H9 (cell line): ENCODE results near the gene SLC16A11. TPM values are rescaled to one million over a fixed set of nuclear protein-coding genes. Genes with fewer than 3 reads are reported as not detected.

Source experiments
- DNase-seq: peaks from one replicate; pipeline ENCODE4 v3.0.0-alpha.2; 2017
- H2AFZ ChIP-seq: one replicate; pipeline ENCODE4 v1.6.1; 2013; ENCODE audit warnings: mild to moderate bottlenecking, low read length, control low read depth, moderate library complexity
- H2AK5ac ChIP-seq: 2 replicates; pipeline ENCODE4 v1.6.1; 2013; ENCODE audit warnings: low read length, control low read depth, mixed read lengths; ENCODE audit not compliant: insufficient read length
- H2BK120ac ChIP-seq: one replicate; pipeline ENCODE4 v1.6.1; 2013; ENCODE audit warnings: low read depth, mild to moderate bottlenecking, low read length, control low read depth, inconsistent platforms; ENCODE audit not compliant: poor library complexity, severe bottlenecking
- H2BK12ac ChIP-seq: 2 replicates; pipeline ENCODE4 v1.6.1; 2013; ENCODE audit warnings: low read length, control low read depth, mixed read lengths, low read depth; ENCODE audit not compliant: insufficient read length
- H2BK15ac ChIP-seq: 2 replicates; pipeline ENCODE4 v1.6.1; 2013; ENCODE audit warnings: low read depth, low read length, control low read depth
- H2BK20ac ChIP-seq: one replicate; pipeline ENCODE4 v1.6.1; 2013; ENCODE audit warnings: low read depth, mild to moderate bottlenecking, low read length, control low read depth, inconsistent platforms; ENCODE audit not compliant: poor library complexity, severe bottlenecking
- H2BK5ac ChIP-seq: 2 replicates; pipeline ENCODE4 v1.6.1; 2013; ENCODE audit warnings: low read length, control low read depth, mixed read lengths; ENCODE audit not compliant: insufficient read length
- H3K14ac ChIP-seq: 2 replicates; pipeline ENCODE4 v1.6.1; 2013; ENCODE audit warnings: low read length, control low read depth; ENCODE audit not compliant: insufficient read depth
- H3K18ac ChIP-seq: 2 replicates; pipeline ENCODE4 v1.6.1; 2013; ENCODE audit warnings: low read depth, mild to moderate bottlenecking, mixed read lengths, low read length, control low read depth; ENCODE audit not compliant: insufficient read length
- H3K23ac ChIP-seq: 2 replicates; pipeline ENCODE4 v1.6.1; 2013; ENCODE audit warnings: low read length, control low read depth, mixed read lengths, low read depth; ENCODE audit not compliant: insufficient read length
- H3K23me2 ChIP-seq: 2 replicates; pipeline ENCODE4 v1.6.1; 2013; ENCODE audit warnings: low read depth, mild to moderate bottlenecking, mixed read lengths, low read length, control low read depth; ENCODE audit not compliant: insufficient read length, poor library complexity, severe bottlenecking
- H3K27ac ChIP-seq: 2 replicates; pipeline ENCODE4 v1.5.1; 2013; ENCODE audit warnings: low read length, control low read depth, mixed read lengths, low read depth; ENCODE audit not compliant: insufficient read length
- H3K27me3 ChIP-seq: 2 replicates; pipeline ENCODE4 v1.6.1; 2013; ENCODE audit warnings: low read length, control low read depth, inconsistent platforms; ENCODE audit not compliant: insufficient read depth
- H3K4ac ChIP-seq: 2 replicates; pipeline ENCODE4 v1.6.1; 2013; ENCODE audit warnings: low read depth, mild to moderate bottlenecking, control low read depth, inconsistent platforms, low read length, moderate library complexity
- H3K4me1 ChIP-seq: 2 replicates; pipeline ENCODE4 v1.6.1; 2013; ENCODE audit warnings: low read length, control low read depth, inconsistent platforms; ENCODE audit not compliant: insufficient read depth
- H3K4me2 ChIP-seq: 2 replicates; pipeline ENCODE4 v1.6.1; 2013; ENCODE audit warnings: low read length, control low read depth, mixed read lengths; ENCODE audit not compliant: insufficient read length, insufficient read depth
- H3K56ac ChIP-seq: 2 replicates; pipeline ENCODE4 v1.6.1; 2013; ENCODE audit warnings: low read depth, mild to moderate bottlenecking, mixed read lengths, low read length, control low read depth; ENCODE audit not compliant: insufficient read length
- H3K79me1 ChIP-seq: 2 replicates; pipeline ENCODE4 v1.6.1; 2013; ENCODE audit warnings: low read depth, mild to moderate bottlenecking, moderate library complexity, low read length, control low read depth, inconsistent platforms; ENCODE audit not compliant: insufficient read depth, poor library complexity, severe bottlenecking
- H3K79me2 ChIP-seq: 2 replicates; pipeline ENCODE4 v1.6.1; 2013; ENCODE audit warnings: low read length, control low read depth, inconsistent platforms; ENCODE audit not compliant: insufficient read depth
- H3K9ac ChIP-seq: 2 replicates; pipeline ENCODE4 v1.6.1; 2013; ENCODE audit warnings: low read length, control low read depth, mixed read lengths; ENCODE audit not compliant: insufficient read length; ENCODE audit errors: extremely low read depth
- H3K9me3 ChIP-seq: one replicate; pipeline ENCODE4 v1.6.1; 2013; ENCODE audit warnings: low read depth, low read length, inconsistent platforms; ENCODE audit not compliant: control insufficient read depth
- H3T11ph ChIP-seq: one replicate; pipeline ENCODE4 v1.6.1; 2013; ENCODE audit warnings: mild to moderate bottlenecking, low read length, control low read depth, inconsistent platforms
- H4K20me1 ChIP-seq: one replicate; pipeline ENCODE4 v1.6.1; 2013; ENCODE audit not compliant: control insufficient read depth, insufficient read length, insufficient read depth
- H4K5ac ChIP-seq: 2 replicates; pipeline ENCODE4 v1.6.1; 2013; ENCODE audit warnings: low read depth, mild to moderate bottlenecking, mixed read lengths, low read length, control low read depth; ENCODE audit not compliant: insufficient read length
- H4K8ac ChIP-seq: replicated peaks from 2 replicates; pipeline ENCODE4 v1.6.1; 2013; ENCODE audit warnings: low read length, control low read depth, mixed read lengths, low read depth; ENCODE audit not compliant: insufficient read length
- H4K91ac ChIP-seq: 2 replicates; pipeline ENCODE4 v1.6.1; 2013; ENCODE audit warnings: low read depth, mild to moderate bottlenecking, moderate library complexity, mixed read lengths, low read length, control low read depth; ENCODE audit not compliant: insufficient read length
- H3K27ac Mint-ChIP-seq, 3 experiments: 2 replicates in 2 of 3; 3 replicates in 1 of 3; pipeline ENCODE4 v1.8.0; 2020 to 2021; ENCODE audit warnings: mixed read lengths in 3 of 3, mild to moderate bottlenecking in 1 of 3, moderate library complexity in 1 of 3
- H3K27me3 Mint-ChIP-seq: 2 replicates; pipeline ENCODE4 v1.8.0; 2021; ENCODE audit warnings: low read depth, mild to moderate bottlenecking, moderate library complexity, mixed read lengths
- H3K36me3 Mint-ChIP-seq, 3 experiments: 2 replicates in 2 of 3; 3 replicates in 1 of 3; pipeline ENCODE4 v1.8.0; 2020 to 2021; ENCODE audit warnings: low read depth in 3 of 3, mixed read lengths in 3 of 3; ENCODE audit not compliant: insufficient read depth in 1 of 3
- H3K4me1 Mint-ChIP-seq, 2 experiments: 2 replicates each; pipeline ENCODE4 v1.8.0; 2020; ENCODE audit warnings: mixed read lengths in 2 of 2
- H3K4me3 Mint-ChIP-seq, 2 experiments: 2 replicates in 1 of 2; 3 replicates in 1 of 2; pipeline ENCODE4 v1.8.0; 2020 to 2021; ENCODE audit warnings: mild to moderate bottlenecking in 2 of 2, mixed read lengths in 2 of 2, moderate library complexity in 1 of 2
- H3K9me3 Mint-ChIP-seq, 2 experiments: 2 replicates in 1 of 2; 3 replicates in 1 of 2; pipeline ENCODE4 v1.8.0; 2020; ENCODE audit warnings: mild to moderate bottlenecking in 2 of 2, mixed read lengths in 2 of 2, moderate library complexity in 1 of 2
- CTCF ChIP-seq: fragments of 200-600 bp; sonication (generic); conservative IDR thresholded peaks from 3 replicates; pipeline ENCODE4 v1.8.0; 2021; ENCODE audit warnings: antibody characterized with exemption, mild to moderate bottlenecking
- WGBS: extraction: QIAGEN DNeasy Blood & Tissue Kit; methylation state at CpG from one replicate; pipeline ENCODE4 v1.1.7; 2013; ENCODE audit warnings: missing lambda C conversion rate, low lambda C conversion rate, mixed read lengths; ENCODE audit not compliant: insufficient read length; ENCODE audit errors: extremely low coverage; 5-methylcytosine and 5-hydroxymethylcytosine counted together
- total RNA-seq: library from RNA; stranded (reverse); gene quantifications from 2 replicates; pipeline ENCODE4 v1.2.1, GENCODE V29; 2021

SLC16A11 gene
- total RNA-seq, 1 experiment from 2014 or later, result 0.13 TPM

- H2BK20ac ChIP-seq, result no peak overlapping the region
- no peak overlapping the region for H4K8ac ChIP-seq
- no peak overlapping the region for H2AFZ ChIP-seq
- no peak overlapping the region for H3K23ac ChIP-seq
- no peak overlapping the region for H2BK5ac ChIP-seq
- no peak overlapping the region for H3K9ac ChIP-seq
- no peak overlapping the region for H3T11ph ChIP-seq
- no peak overlapping the region for H2AK5ac ChIP-seq
- H3K4me3 Mint-ChIP-seq, result no peak overlapping the region
- no peak overlapping the region for H2BK120ac ChIP-seq
- no peak for TF ChIP-seq CTCF
- H3K4me2 ChIP-seq, result no peak overlapping the region
- WGBS, result no CpG with 5 or more reads among the region's 3 CpGs
- peaks cover 47% of the 10 kb centered on the region for H3K27me3 Mint-ChIP-seq
- H3K9me3 ChIP-seq, result no peaks in the 10 kb centered on the region
- no peak overlapping the region for H3K27ac ChIP-seq
- H4K5ac ChIP-seq, result no peak overlapping the region
- H3K56ac ChIP-seq, result no peak overlapping the region
- no peak overlapping the region for H4K91ac ChIP-seq
- H2BK12ac ChIP-seq, result no peak overlapping the region
- H3K79me1 ChIP-seq, result no peaks in the 10 kb centered on the region
- H2BK15ac ChIP-seq, result no peak overlapping the region
- H3K4me1 ChIP-seq, result no peaks in the 10 kb centered on the region
- no peaks in the 10 kb centered on the region for H3K23me2 ChIP-seq
- H3K9me3 Mint-ChIP-seq, result peaks cover 28 to 30% of the 10 kb centered on the region in 2 experiments
- H3K4me1 Mint-ChIP-seq, result no peaks in the 10 kb centered on the region
- no peaks in the 10 kb centered on the region for H4K20me1 ChIP-seq
- H3K14ac ChIP-seq, result no peak overlapping the region
- H3K36me3 Mint-ChIP-seq, result peaks cover 4 to 10% (median 6%) of the 10 kb centered on the region in 3 experiments; a peak in 5 of 7 replicates
- DNase-seq, result no peak
- H3K79me2 ChIP-seq, result no peaks in the 10 kb centered on the region
- no peak overlapping the region for H3K18ac ChIP-seq
- H3K27me3 ChIP-seq, result no peaks in the 10 kb centered on the region; the same call in 1 of the 2 replicates
- no peak overlapping the region for H3K27ac Mint-ChIP-seq
- no peak overlapping the region for H3K4ac ChIP-seq
These were observed 26.8 kb upstream of the SLC16A11 start for GRCh38 chr17:7070712-7071111.
